Activated T-cell treated with anti-CD3 and anti-CD28 coated beads for 1 hour (primary cell): ENCODE data around the gene RGS3.

Experiments
- DNase-seq: peaks from one replicate; pipeline ENCODE4 v3.0.0-alpha.2; 2020; ENCODE audit warnings: low read depth

The RGS3 gene

DNA sequence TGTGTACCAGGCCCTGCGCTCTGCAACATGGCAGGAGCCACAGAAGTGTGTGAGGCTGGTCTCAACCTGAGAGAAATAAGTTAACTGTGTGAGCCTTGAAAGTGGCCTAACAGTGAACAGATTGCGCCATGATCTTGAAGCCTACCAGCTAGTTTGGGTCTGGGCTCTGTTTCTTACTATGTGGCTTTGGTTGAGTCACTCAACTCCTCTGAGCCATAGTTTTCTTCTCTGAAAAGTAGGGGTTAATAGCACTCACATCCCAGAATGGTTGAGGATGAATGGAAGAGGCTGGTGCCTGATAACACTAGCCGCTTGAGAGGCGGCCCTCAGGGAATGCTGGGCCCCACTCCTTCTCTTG, 121.5 kb downstream of the RGS3 start:
- DNase-seq: no peak

GRCh38 chr9:113585555-113585954, 122.0 kb downstream of the RGS3 start:
- DNase-seq: no peak

DNA sequence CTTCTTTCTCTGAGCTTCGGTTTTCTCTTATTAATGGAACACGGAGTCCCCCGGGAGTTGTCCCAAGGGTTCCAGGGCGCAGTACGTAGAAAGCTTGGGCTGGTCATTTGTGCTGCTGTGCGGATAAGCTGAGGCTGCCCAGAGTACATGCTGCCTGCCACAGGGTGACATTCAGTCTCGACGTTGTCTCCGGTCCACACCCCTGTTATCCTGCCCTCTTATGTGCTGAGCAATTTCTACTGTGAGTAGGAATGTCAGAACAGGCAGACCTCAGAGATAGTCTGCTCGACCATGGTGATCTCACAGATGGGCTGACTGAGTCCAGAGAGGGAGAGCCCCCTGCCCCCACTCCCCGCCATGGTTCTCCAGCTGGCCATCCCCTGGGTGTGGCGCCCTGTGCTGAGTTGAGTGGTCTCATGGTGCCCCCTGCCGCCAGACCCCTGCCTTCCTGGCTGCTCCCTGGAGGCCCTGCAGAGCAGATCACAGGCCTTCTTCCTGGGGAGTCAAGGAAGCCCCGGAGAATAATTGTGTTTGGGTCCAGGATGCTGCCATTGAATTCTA, 124.0 kb downstream of the RGS3 start:
- DNase-seq: no peak

DNA sequence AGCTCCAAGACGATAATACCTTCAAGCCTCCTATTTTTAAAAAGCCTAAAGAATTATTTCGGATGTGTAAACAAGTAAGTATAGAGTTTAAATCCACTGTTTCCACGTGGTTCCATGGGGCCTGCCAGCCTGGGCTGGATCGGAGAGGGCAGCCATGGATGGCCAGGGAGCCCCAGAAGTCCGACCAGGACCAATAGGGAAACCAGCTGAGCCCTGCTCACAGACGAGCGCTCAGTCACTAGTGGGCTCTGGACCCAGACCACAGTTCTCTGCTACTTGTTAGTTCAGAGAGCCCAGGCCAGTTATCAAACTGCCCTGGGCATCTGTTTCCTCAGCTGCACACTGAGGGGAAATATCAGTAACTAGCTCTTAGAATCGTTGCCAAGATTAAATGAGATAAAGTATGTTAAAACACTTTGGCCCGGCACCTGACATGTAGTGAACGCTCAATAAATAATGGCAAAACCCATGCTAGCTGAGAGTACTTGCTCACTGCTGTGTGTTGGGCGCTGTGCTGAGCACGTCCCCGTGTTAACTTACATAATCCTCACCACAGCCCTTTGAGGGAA, 124.8 kb downstream of the RGS3 start:
- DNase-seq: no peak

DNA sequence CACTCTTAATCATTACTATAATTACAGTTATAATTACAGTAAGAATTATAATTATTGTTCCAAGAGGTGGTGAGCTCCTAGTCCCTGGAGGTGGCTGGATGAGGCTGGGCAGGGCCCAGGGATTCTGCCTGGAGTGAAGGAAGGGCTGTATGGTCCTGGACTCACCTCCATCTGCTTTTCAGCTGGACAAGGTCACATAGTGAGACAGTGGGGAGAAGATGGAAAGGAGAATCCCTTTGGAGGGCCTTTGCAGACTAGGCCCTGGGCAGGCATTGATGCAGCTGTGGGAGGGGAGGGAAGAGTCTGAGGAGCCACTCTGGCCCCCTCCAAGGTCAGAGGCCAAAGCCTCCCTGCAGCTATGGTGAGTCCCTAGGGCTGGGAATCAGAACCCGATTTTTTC, 125.4 kb downstream of the RGS3 start:
- DNase-seq: no peak

DNA sequence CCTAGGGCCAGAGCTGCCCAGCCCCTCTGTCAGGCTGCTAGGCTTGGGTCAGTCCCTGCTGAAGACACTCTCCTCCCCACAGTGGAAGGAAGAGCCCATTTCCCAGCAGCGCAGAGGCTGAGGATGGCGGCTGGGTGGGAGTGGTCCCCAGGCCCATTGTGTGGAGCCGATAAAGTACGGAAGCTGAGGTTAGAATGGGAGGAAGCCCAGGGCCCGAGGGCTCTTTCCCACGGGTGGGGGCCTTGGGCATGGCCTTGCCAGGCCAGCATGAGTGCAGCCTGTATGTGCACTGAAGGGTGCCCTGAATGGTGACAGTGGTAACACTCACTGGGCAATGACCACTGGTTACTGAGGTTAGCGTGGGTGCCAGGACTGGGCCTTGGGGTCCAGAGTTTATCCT, 125.9 kb downstream of the RGS3 start:
- DNase-seq: no peak

GRCh38 chr9:113589890-113590289, 126.4 kb downstream of the RGS3 start:
- no peak for DNase-seq

DNA sequence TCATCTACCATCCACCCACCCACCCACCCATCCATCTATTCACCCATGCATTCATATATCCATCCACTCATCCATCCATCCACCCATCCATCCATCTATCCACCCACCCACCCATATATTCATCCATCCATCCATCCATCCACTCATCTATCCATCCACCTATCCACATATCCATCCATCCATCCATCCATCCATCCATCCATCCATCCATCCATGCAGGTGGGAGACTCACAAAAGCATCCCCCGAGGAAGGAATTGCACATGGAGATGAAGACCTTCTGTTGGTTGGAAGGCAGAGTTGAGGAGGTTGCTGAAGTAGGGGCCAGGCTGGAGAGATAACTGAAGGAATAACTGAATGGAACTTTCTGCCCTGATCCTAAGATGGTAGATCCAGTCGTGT, 126.9 kb downstream of the RGS3 start:
- DNase-seq: no peak

- peak; percentile 35 for DNase-seq
Observed at GRCh38 chr9:113590991-113591898, 127.7 kb downstream of the RGS3 start.

GRCh38 chr9:113591899-113592625, 128.5 kb downstream of the RGS3 start:
- no peak for DNase-seq

GRCh38 chr9:113592876-113593575, 129.5 kb downstream of the RGS3 start:
- no peak for DNase-seq

GRCh38 chr9:113593682-113594281, 130.3 kb downstream of the RGS3 start:
- DNase-seq: no peak

DNA sequence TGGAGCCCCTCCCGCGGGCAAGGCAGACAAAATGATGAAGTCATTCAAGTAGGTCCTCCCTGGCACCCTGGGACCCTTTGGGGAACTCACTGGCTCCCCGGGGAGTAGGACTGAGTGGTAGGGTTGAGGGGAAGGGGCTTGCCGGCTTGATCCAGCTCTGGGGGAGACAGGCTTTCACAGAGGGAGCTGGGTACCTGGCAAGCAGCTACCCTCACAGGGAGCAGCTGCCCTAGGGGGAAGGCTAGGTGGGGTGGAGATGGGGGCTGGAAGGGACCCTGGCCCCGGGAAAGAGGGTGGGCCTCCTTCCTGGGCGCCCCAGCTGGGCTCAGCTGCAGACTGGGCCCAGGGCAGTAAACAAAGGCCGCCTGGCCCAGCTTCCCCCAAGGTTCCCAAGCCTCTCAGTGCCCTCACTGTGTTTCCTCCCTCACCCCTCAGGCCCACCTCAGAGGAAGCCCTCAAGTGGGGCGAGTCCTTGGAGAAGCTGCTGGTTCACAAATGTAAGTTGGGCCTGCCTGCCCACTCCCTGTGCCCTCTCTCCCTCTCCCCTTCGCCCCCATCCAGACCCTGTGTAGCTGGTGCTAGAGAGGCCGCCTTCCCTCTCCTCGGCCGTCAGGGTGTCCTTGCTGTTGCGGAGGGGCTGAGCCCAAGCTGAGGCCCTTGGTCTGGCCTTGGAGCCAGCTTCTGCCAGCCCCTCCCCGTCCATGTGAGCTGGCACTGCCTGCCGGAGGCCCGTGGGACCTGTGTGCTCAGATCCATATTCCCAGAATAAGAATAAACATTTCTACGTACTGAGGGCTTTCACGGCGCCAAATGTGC, 131.2 kb downstream of the RGS3 start:
- no peak for DNase-seq

GRCh38 chr9:113596616-113597320, 133.2 kb downstream of the RGS3 start:
- no peak for DNase-seq

DNA sequence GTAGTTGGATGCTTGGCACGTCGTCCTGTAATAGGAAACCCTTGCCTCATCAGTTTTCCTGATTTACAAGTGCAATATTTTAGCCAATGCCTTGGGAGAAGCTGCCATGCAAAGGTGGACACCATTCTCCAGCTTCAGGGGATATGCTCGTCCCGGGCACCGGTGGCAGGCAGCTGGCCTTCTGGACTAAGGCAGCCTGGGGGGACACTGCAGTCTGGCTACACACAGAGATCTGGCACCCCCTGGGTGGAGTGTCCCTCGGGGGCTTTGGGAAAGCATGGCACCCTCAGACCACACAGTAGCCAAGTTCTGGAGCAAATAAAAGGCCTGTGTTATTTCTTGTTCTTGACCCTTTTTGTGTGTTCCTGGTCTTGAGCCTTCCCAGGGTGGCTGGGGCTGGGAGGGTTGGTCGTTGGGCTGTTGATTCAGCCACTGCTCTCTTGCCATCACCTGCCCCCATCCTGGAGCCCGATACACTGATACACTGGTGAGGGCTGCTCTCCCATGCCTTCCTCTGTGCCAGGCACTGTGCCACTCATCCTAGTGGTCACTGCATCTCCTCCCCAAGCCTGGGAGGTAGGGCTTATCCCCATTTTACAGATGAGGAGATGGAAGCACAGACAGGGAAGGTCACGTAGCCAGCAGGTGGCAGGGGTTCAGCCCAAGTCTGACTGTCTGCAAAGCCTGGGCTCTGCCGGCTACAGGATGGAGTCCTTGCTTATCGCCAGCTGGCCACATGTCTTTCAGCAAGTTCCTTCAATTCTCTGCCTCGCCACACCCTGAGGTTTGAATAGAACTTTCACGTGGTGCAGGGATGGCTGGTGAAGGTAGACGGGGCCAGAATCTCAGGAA, 134.1 kb downstream of the RGS3 start:
- no peak for DNase-seq

DNA sequence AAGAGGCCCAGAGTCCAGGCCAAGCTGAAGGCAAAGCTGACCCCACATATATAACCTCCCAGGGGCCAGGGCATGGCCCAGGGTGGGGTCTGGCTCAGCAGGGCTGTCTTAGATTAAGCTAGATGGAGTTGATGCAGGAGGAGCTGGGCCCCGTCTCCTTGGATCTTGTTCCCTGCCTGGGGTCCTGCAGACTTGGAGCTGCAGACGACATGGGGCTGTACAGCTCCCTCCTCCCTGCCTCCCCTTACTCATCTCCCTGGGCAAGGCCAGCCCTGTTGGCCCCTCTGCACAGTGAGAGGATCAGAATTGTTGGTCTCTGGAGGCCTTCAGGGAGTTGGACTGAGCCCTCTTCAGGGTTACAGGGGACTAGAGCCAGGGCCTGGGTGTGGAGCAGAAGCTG, 134.9 kb downstream of the RGS3 start:
- DNase-seq: no peak

DNA sequence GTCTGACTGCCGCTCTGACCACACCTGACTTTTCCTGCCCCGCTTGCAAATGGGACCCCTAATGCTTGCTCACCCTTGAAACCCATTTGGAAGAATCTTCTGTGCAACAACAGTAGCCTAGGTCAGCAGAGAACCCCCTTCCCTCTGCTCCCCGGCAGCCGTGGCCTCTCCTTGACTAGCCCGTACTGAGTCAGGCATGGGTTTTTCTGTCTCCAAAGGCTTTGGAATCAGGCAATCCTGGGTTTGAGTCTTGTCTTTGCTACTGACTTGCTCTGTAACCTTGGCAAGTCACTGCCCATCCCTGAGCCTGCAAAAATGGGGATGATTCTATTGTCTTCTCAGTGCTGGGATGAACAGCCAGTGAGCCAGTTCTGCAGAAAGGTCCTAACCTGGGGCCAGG, 135.4 kb downstream of the RGS3 start:
- no peak for DNase-seq

GRCh38 chr9:113599646-113600022, 136.1 kb downstream of the RGS3 start:
- DNase-seq: no peak
